UCSD-AML1 (cell line): Measurements from ENCODE around the gene APOA4.
"Not testable (repeated sequence)": the region's sequence is repeated elsewhere in the genome, so short reads cannot be mapped to it uniquely, and the experiment has no call there.

Source experiments
- DNase-seq: peaks from one replicate; lab custom pipeline; 2025; ENCODE audit not compliant: unreplicated experiment; lab: John Stamatoyannopoulos, UW

APOA4 gene

DNA sequence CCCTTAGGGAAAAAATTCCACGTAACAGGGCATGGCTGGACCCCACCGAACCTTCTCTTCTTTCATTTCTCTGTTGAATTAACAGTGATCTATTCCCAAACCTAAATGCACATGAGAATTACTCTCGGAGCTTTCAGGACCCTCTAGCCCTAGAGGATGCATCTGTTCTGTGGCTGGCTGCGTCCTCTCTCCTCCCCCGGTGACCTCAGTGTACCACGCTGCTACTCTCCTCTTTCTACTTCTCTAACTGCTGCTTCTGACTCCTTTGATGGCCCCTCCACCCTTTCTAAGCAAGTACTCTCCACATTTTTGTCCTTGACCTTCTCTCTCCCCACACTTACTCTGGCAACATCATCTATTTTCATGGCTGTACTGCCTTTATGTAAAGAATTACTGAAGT lies 26.4 kb upstream of the APOA4 start:
- no peak for DNase-seq

DNA sequence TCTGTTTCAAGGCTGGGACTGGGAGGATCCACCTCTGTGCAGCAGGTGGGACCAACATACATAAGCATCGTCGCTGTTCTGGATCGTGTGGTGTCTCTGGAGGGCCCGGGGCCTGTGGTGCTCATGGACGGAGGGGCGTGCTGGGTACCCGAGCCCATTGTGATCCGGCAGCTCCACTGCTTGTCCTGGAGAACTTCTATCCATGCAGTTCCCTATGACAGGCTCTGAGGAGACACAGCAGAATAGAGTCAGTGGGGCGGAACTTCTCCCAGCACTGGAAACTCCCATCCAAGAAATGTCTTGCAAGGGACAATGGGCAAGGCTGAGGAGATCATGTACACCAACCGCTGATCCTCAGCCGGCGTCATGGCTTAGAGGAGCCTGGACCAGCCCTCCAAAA lies 26.0 kb upstream of the APOA4 start:
- no peak for DNase-seq

DNA sequence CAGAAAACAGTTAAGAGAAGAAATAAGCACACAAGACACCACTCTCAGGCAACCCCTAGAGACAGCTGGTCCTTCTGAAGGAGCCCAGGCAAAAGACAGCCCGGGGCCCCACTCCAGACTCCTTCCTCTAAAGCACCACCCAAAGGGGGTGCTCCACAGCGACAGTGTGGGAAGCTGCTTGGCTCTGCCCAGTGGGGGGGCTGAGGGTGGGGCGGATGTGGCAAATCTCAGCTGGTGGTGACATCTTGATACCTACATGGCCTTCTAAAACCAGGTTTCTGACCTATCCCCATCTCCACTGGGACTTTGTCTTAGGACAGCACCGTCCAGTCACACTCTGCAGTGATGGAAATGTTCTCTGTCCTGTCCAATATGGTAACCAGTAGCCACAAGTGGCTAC lies 24.5 kb upstream of the APOA4 start:
- DNase-seq: no peak

DNA sequence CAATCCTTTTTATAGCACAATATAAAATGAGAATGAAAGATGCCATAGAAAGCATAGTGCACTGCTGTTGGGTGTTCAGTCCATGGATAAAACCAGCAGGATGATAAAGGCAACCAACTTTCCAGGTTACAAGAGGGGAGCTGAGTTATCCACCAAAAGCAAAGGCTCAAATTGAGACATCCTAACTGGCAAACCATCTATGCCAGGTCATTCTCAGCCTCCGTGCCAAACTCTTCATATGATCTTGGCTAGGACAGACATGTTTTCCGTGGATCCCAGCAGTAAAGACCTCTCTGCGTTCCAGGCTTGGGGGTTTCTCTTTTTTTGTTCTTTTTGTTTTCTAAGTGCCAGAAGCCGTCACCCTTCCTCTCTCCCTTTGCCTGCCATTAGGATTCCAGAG lies 21.6 kb upstream of the APOA4 start:
- no peak for DNase-seq

DNA sequence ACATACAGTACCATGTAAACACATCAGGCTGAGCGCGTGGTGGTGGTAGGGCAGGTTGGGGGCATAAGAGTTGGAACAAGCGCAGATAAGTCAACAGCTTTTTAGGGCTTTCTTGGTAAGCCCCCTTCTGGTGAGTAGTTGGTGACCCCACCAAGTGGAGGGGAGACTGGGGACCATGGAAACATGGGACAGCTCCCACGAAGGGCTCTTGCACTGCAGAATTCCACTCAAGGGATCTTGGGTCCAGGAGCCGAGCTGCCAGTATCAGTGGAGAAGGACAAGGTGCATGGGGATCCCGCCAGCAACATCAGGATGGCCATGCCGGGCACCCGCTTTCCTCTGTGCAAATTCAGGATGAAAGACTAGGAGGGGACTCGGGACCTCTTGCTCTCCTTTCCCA lies 20.6 kb upstream of the APOA4 start:
- DNase-seq: no peak

DNA sequence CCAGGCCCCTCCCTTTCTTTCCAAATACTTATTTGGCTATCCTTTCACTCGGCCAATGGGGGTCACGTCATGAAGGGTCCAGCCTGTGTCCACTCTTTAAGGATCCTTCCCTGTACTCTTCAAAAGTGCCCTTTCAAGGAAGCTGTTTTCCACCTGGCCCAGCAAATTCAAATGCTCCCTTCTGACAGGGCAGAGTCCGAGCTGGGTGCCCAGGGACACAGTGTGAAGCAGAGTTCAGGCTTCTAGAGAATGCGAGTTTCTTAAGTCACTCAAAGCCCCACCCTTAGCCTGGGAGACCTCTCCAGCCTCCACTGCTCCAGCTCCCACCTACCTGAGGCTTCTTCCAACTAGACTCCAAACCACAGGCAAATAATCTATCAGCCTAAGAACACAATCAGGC lies 19.8 kb upstream of the APOA4 start:
- no peak for DNase-seq

DNA sequence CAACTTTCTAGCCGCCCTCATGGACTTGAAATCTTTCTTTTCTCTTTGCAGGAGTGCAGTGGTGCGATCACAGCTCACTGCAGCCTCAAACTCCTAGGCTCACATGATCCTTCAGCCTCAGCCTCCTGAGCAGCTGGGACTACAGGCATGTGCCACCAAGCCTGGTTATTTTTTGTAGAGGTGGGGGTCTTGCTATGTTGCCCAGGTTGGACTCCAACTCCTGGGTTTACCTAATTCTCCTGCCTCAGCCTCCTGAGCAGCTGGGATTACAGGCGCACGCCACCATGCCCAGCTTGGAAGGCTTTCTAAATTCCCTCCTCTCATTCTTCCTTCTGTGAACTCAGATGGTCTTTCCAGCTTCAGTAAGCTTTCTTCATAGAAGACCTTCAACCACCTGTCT lies 19.0 kb upstream of the APOA4 start:
- DNase-seq: no peak

DNA sequence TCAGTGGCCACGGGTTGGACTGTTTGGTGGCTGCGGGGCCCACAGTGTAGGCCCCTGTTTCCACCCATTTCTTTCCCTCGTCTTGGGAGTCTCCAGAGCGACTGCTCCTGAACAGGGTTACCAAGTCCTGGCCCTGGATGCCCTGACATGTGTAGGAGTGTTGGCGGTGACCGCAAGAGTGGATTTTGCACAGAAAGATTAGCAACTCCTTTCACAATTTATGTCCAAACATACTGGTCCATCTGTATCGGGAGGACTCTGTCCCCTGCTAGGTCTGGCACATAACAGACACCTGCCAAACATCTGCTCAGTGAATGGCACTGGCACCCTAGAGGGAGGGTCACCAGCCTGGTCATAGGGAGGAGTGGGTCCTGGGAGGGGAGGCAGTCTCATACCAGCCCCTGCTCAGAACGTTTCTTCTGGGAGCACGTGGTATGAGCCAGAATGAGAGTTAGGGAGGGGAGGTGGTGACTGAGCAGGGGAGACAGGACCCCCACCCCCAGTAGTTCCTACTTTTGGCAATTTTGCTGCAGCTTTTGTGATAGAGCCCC lies 17.7 kb upstream of the APOA4 start:
- DNase-seq: no peak

DNA sequence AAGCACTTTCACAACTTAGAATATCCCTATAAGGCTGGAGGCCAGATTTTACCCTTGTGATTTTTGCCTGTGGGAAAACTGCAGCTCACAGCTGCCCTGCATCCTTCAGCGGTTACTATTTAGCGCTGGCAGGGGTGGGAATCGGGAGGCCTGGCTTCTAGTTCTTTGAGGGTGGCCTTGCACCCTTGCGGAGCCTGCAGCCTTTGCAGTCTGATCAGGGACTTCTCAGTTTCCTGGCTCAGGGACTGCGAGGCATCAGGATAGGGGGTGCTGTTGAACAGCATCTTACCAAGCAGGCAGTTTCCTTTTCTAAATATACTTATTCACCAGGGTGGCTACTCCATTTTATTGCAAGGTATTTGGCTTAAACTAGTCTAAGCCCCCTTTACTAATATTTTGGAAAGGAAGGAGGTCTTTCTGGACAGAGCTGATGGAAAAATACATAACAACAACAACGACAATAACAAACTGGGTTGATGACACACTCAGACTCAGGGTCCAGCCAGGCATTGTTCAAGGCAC lies 17.2 kb upstream of the APOA4 start:
- DNase-seq: no peak

DNA sequence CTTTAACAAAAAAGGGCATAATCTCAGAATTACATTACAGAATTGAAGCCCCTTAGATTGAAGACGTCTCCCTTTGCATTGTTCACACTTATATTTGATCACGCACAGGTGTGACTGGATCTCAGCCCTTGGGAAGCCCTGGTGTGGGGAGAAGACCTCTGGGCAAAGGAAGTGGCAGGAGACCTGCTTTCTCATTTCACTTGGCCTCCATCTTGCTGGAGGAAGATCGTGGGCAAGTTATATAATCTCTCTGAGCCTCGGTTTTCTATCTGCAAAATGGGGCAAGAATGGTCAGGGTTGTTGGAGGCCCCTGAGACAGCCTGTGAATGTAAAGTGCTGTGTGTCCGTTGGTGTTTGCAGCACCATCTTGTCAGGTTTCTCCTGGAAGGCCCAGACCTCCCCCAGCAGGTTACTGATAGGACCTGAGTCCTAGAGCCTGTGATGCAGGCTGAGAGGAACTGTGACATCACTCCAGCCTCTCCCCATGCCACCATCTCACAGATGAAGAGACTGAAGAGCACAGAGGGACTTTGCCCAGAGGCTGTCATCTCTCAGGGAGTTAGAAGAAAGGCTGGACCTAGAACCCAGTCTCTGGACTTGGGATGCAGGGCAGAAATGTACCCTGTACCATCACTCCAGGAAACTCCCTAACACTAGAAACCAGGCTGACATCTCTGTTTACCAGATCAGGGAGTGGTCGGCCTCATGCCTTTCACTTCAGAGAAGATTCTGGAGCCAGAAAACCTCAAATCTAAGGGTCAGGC lies 15.4 kb upstream of the APOA4 start:
- DNase-seq: no peak

DNA sequence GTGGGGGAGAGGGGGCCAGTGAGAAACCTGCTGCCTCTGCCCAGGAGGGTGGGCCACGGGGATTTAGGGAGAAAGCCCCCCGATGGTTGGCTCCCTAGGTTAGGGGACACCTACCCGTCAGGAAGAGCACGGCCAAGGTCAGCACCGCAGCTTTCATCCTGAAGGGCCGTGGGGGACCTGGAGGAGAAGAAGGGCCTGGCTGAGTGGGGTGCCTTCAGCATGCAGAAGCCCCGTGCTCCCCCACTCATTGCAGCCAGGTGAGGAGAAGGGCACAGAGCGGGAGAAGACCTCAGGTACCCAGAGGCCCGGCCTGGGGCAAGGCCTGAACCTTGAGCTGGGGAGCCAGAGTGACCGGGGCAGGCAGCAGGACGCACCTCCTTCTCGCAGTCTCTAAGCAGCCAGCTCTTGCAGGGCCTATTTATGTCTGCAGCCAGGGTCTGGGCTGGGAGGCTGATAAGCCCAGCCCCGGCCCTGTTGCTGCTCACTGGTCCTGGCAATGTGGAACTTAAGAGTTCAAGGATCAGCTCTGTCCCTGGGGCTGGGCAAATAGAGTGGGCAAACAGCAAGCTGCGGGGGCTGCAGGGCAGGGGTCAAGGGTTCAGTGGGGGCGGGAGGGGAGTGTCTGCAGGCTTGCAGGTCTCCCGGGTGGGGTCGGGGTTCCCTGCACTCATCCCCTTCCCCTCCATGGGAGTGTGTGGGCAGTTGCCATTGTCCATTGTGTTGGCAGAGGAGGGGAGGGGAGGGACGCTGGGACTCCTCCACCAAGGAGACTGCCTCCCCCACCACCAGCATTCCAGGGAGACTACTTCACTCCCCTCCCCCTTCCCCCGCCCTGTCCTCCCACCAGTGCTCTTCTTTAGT lies 14.4 kb upstream of the APOA4 start, which contains the start of gene APOA1:
Gene APOA1 (minus strand): TSS at position 392 of the 861 bp plus-strand sequence. CDS start 235 bp downstream, at position 157.
- DNase-seq: no peak

DNA sequence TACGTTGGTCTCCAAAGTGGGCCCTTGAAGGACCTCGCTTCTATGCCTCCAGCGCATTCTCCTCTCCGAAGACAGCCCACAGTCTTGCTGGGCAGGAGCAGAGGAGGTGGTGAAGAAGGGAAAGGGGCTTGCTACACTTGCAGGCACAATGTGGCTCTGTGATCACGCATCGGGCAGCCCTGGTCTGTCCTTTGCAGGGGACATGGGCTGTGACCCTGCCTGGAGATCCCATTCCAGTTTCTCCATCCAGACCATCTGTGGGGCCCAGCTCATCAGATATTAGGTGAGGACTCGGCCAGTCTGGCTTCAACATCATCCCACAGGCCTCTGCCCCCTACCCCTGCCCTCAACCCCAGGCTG lies 13.5 kb upstream of the APOA4 start:
- no peak for DNase-seq

DNA sequence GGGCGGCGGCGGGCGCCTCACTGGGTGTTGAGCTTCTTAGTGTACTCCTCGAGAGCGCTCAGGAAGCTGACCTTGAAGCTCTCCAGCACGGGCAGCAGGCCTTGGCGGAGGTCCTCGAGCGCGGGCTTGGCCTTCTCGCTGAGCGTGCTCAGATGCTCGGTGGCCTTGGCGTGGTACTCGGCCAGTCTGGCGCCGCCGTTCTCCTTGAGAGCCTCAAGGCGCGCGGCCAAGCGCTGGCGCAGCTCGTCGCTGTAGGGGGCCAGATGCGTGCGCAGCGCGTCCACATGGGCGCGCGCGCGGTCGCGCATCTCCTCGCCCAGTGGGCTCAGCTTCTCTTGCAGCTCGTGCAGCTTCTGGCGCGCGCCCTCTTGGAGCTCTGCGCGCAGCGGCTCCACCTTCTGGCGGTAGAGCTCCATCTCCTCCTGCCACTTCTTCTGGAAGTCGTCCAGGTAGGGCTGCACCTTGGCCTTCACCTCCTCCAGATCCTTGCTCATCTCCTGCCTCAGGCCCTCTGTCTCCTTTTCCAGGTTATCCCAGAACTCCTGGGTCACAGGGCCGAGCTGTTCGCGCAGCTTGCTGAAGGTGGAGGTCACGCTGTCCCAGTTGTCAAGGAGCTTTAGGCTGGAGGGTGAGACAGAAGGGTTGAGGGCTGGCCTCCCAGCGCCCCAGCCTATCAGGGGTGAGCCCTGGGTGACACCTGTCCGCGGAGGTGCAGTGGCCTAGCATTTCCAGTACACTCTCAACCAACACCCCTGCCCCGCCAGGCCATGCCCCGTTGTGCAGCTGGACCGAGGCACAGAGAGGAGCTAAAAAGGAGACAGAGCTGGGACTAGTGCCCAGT lies 12.9 kb upstream of the APOA4 start:
- peak; percentile 86 for DNase-seq

DNA sequence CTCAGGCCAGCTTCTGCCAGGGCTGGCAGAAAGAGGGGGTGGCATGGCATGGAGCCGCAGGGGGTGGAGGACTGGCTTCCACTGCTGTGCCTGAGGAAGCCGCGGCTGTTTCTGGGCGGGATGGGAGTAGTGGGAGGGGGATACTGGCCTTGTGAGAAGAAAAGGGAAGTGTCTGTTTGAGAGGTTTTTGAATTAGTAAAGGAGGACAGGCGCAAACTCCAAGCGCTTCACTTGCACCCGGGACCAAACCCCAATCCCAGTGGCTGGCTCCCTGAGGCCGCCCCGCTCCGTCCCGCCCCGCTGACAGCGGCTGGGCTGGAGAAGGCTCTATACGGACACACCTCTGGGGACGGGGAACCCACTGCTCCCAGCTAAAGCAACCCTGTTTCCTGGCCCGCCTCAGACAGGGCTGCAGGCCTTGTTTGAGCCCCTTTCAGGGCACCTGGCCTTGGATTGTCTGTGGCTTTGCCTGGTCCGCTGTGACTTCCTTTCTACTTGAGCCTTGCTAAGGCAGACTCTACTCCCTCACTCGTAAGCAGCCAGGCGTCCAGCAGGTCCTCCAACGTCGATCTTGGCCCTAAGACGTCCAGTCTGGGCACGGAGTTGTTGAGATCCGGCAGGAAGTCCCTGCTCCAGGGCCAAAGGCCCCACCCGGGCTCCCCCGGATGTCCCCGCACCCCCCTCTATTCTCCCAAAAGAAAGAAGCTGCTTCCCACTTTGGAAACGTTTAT lies 12.1 kb upstream of the APOA4 start:
- DNase-seq: peak; percentile 74

DNA sequence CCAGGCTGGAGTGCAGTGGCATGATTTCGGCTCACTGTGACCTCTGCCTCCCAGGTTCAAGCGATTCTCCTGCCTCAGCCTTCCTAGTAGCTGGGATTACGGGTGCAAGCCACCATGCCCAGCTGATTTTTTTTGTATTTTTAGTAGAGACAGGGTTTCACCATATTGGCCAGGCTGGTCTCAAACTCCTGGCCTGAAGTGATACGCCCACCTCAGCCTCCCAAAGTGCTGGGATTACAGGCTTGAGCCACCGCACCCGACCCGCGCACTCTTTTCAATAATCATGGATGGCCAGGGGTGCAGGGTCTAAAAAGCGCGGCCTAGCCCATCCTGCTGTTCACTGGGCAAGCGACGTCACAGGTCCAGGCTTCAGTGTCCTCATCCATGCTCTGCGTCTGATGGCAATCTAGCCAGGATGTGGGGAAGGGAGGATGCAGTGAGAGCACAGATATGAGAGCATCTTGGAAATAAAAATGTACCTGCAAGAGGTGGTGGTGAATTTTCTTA lies 11.5 kb upstream of the APOA4 start:
- DNase-seq: not testable (repeated sequence)

DNA sequence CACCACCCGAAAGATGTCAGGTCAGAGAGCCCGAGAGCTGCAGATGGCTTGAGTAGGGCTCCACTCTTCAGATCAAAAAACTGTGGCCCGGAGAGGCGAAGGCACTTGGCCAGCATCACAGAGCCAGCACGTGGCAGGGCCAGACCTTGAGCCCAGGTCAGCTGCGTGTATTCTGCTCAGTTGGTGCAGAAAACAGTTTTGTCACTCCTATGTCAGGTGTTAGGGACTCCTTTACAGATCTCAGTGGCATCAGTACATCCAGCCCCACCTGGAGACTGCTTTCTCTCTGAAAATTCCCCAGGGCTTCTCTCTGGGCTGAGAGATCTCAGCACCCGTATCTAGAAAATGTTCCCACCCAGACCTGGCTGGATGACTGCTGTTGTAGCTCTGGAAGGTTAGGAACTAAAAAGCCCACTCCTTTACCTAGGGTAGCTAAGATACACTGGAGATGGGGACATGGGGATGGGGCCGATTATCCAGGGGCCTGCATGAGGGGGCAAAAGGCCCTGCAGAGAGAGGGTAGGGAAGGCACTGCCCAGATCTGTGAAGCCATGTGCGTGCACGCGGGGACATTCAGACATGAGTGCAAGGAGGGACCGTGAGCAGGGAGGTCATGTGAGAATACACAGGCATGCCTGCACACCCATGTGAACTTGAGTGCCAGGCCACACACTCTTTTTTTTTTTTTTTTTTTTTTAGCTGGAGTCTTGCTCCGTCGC lies 10.9 kb upstream of the APOA4 start:
- DNase-seq: no peak

DNA sequence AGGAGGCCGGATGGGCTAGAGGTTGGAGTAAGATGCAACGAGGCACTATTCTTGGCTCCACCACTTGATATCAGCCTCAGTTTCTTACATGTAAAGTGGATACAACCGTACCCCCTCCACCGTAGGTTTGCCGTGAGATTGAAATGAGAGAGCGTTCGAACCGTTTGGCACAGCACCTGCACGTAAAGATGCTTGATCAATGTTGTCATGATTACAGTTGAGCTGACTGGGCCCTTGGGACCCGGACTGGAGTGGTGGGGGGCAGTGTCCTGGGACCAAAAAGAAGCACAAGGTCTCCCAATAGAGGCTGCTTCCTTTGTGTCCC lies 10.3 kb upstream of the APOA4 start:
- DNase-seq: no peak

DNA sequence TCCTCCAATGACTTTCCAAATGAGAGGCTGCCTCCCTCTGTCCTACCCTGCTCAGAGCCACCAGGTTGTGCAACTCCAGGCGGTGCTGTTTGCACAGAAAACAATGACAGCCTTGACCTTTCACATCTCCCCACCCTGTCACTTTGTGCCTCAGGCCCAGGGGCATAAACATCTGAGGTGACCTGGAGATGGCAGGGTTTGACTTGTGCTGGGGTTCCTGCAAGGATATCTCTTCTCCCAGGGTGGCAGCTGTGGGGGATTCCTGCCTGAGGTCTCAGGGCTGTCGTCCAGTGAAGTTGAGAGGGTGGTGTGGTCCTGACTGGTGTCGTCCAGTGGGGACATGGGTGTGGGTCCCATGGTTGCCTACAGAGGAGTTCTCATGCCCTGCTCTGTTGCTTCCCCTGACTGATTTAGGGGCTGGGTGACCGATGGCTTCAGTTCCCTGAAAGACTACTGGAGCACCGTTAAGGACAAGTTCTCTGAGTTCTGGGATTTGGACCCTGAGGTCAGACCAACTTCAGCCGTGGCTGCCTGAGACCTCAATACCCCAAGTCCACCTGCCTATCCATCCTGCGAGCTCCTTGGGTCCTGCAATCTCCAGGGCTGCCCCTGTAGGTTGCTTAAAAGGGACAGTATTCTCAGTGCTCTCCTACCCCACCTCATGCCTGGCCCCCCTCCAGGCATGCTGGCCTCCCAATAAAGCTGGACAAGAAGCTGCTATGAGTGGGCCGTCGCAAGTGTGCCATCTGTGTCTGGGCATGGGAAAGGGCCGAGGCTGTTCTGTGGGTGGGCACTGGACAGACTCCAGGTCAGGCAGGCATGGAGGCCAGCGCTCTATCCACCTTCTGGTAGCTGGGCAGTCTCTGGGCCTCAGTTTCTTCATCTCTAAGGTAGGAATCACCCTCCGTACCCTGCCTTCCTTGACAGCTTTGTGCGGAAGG lies 9.5 kb upstream of the APOA4 start:
- no peak for DNase-seq
